Breast epithelium (tissue), 3 donors: Measurements from ENCODE around the gene ADRM1.

Experiments used
- POLR2A ChIP-seq: fragments of 450-650 bp; IDR thresholded peaks from one replicate; pipeline ENCODE4 v1.6.1; 2016; ENCODE audit warnings: antibody characterized with exemption, mild to moderate bottlenecking, moderate library complexity
- TF ChIP-seq, protein P1 (sequence below), 3 donors: fragments of 450-650 bp; IDR thresholded peaks; one replicate each; pipeline ENCODE4 v1.5.1; 2016 to 2017; ENCODE audit warnings: antibody characterized with exemption in 3 of 3, mild to moderate bottlenecking in 3 of 3, moderate library complexity in 3 of 3

DNA sequence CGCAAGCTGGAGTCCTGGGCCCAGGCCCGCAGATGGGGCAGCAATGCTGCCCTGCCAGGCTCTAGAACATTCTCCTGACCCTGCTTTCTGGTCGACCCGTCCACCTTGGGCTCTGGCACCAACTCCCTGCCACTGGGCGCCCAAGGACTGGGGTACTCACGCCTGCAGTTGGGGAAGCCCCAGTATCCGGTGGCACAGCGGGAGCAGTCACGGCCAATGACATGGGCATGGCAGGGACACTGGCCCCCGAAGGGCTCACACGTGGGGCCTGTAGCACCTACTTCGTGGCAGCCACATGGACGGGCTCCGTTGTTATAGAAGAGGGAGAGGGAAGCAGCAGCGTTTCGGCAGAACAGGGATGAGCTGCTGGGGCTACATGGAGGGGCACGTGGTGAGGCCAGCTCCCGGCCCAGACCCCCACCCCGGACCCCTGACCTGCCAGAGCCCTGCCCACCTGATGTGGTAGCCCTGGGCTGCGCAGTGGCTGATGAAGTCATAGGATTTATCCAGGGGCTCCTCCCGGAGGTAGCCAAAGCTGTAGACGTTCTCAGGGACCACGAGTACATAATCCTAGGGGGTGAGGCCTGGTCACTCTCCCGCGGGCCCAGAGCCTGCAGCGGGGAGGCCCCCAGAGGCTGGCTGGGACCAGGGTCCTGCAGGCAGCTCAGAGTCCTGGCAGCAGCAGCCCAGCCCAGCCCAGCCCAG is 26.0 kb downstream of the ADRM1 start:
- TF ChIP-seq, protein P1, sequence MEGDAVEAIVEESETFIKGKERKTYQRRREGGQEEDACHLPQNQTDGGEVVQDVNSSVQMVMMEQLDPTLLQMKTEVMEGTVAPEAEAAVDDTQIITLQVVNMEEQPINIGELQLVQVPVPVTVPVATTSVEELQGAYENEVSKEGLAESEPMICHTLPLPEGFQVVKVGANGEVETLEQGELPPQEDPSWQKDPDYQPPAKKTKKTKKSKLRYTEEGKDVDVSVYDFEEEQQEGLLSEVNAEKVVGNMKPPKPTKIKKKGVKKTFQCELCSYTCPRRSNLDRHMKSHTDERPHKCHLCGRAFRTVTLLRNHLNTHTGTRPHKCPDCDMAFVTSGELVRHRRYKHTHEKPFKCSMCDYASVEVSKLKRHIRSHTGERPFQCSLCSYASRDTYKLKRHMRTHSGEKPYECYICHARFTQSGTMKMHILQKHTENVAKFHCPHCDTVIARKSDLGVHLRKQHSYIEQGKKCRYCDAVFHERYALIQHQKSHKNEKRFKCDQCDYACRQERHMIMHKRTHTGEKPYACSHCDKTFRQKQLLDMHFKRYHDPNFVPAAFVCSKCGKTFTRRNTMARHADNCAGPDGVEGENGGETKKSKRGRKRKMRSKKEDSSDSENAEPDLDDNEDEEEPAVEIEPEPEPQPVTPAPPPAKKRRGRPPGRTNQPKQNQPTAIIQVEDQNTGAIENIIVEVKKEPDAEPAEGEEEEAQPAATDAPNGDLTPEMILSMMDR (IDR thresholded peaks at IDR 0.05): no peak
- TF ChIP-seq POLR2A: no peak
